ENCODE data around the gene NR2F6. TPM values are rescaled to one million over a fixed set of nuclear protein-coding genes. Genes with fewer than 3 reads are reported as not detected.
A peak's percentile ranks its signal among the peaks of the same experiment; 100 is the strongest.

Gene NR2F6
- total RNA-seq, 4 donors from 2014 or later = 42.1 to 217 (median 142) TPM

- TF ChIP-seq POLR2A (IDR thresholded peaks at IDR 0.05) = no peak
- no peak for TF ChIP-seq CTCF (IDR thresholded peaks at IDR 0.05)
- Histone ChIP-seq H3K27ac (peak overlapping the region; percentile 47 to 80 (median 73)), H3K9me3 (no peaks in the 10 kb centered on the region), H3K27me3 (no peaks in the 10 kb centered on the region), H3K4me3 (peak overlapping the region; percentile 46 to 66 (median 61)), H3K36me3 (peaks cover 0 to 44% (median 0%) of the 10 kb centered on the region in 3 donors), H3K4me1 (peaks cover 3 to 57% (median 12%) of the 10 kb centered on the region in 4 donors)
- peak in 1 of 3 donors; percentile 63 for DNase-seq
Measured at GRCh38 chr19:17235971-17236777, 9.5 kb downstream of the NR2F6 start.

- Histone ChIP-seq H3K4me3 (peak overlapping the region; percentile 46 to 66 (median 61)), H3K27me3 (no peaks in the 10 kb centered on the region)
- DNase-seq = peak; percentile 76 to 91 (median 86)
Measured at GRCh38 chr19:17235300-17235970, 10.3 kb downstream of the NR2F6 start.

GRCh38 chr19:17234911-17235299 is 10.8 kb downstream of the NR2F6 start:
- peaks cover 0 to 47% (median 0%) of the 10 kb centered on the region in 3 donors for H3K36me3 ChIP-seq
- H3K4me3 ChIP-seq = peak overlapping the region; percentile 46 to 66 (median 61)
- no peak for TF ChIP-seq CTCF (IDR thresholded peaks at IDR 0.05)
- TF ChIP-seq POLR2A (IDR thresholded peaks at IDR 0.05) = peak in 1 of 2 donors; percentile 3

More at GRCh38 chr19:17235300-17235970, 10.3 kb downstream of the NR2F6 start:
- Histone ChIP-seq H3K4me1 (peaks cover 3 to 51% (median 12%) of the 10 kb centered on the region in 4 donors), H3K27ac (peak overlapping the region; percentile 47 to 80 (median 73)), H3K36me3 (peaks cover 0 to 47% (median 0%) of the 10 kb centered on the region in 3 donors), H3K9me3 (no peaks in the 10 kb centered on the region)
- TF ChIP-seq POLR2A (IDR thresholded peaks at IDR 0.05) (no peak), CTCF (IDR thresholded peaks at IDR 0.05) (peak; percentile 20 to 64 (median 52))

GRCh38 chr19:17232258-17232657 is 13.5 kb downstream of the NR2F6 start:
- peaks cover 0 to 40% (median 0%) of the 10 kb centered on the region in 3 donors for H3K36me3 ChIP-seq

More at GRCh38 chr19:17234911-17235299, 10.8 kb downstream of the NR2F6 start:
- Histone ChIP-seq H3K9me3 (no peaks in the 10 kb centered on the region), H3K27me3 (no peaks in the 10 kb centered on the region), H3K4me1 (peaks cover 3 to 46% (median 12%) of the 10 kb centered on the region in 4 donors), H3K27ac (peak overlapping the region; percentile 47 to 80 (median 73))
- DNase-seq = peak; percentile 67 to 87 (median 76)

More at GRCh38 chr19:17232258-17232657, 13.5 kb downstream of the NR2F6 start:
- Histone ChIP-seq H3K27ac (no peak overlapping the region), H3K9me3 (no peaks in the 10 kb centered on the region), H3K27me3 (no peaks in the 10 kb centered on the region), H3K4me1 (peaks cover 3 to 32% (median 12%) of the 10 kb centered on the region in 4 donors), H3K4me3 (no peak overlapping the region)
- DNase-seq = no peak
- TF ChIP-seq CTCF (IDR thresholded peaks at IDR 0.05) (no peak), POLR2A (IDR thresholded peaks at IDR 0.05) (no peak)

Data from Peyer's patch (tissue), 4 donors.